DOHH2 (cell line): Measurements from ENCODE around the gene CFAP46.

Source experiments
- CTCF ChIP-seq: fragments of 200-600 bp; sonication (generic); IDR thresholded peaks from one replicate; pipeline ENCODE4 v1.5.1; 2014; ENCODE audit warnings: antibody characterized with exemption, mild to moderate bottlenecking, low read depth, low read length; ENCODE audit not compliant: poor library complexity, severe bottlenecking
- EZH2phosphoT487 ChIP-seq: fragments of 200-600 bp; sonication (generic); IDR thresholded peaks from 2 replicates; pipeline ENCODE4 v1.6.1; 2017; ENCODE audit warnings: borderline replicate concordance, mild to moderate bottlenecking, antibody characterized with exemption, low read length, moderate library complexity, mixed read lengths

- no peak for TF ChIP-seq CTCF
- TF ChIP-seq EZH2phosphoT487 = no peak
These were observed 72.7 kb downstream of the CFAP46 start for GRCh38 chr10:132869621-132870020.
